D721Med (cell line): ENCODE results near the gene JARID2.

Experiments
- DNase-seq: peaks from one replicate; pipeline ENCODE4 v3.0.0; 2011; ENCODE audit warnings: low spot score; ENCODE audit not compliant: insufficient read length
- FAIRE-seq: peaks from 2 replicates; lab custom pipeline; 2011; peaks lifted over from hg19 to GRCh38; lab: Jason Lieb, UNC
- CTCF ChIP-seq: IDR thresholded peaks from 2 replicates; pipeline ENCODE4 v1.5.1; 2012; ENCODE audit warnings: mild to moderate bottlenecking, control low read depth; ENCODE audit not compliant: insufficient read depth; ENCODE audit errors: missing control alignments

JARID2 gene

DNA sequence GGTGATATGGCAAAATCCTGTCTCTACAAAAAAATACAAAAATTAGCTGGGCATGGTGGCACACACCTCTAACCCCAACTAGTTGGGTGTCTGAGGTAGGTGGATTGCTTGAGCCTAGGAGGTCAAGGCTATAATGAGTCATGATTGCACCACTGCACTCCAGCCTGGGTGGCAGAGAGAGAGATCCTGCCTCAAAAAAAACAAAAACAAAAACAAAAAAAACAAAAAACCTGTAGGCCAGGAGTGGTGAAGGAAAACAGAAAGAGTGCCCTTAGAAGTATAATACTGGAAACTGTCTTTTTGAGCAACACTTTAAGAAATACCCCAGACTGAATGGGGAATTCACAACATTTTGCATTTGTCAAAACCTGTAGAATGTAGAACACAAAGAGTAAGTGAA, 85.3 kb downstream of the JARID2 start:
- no peak for DNase-seq

GRCh38 chr6:15331629-15332251, 85.9 kb downstream of the JARID2 start:
- TF ChIP-seq CTCF = no peak
- no peak for FAIRE-seq
- no peak for DNase-seq

More for the DNA sequence above, 85.3 kb downstream of the JARID2 start:
- no peak for TF ChIP-seq CTCF
- FAIRE-seq = no peak

- no peak for TF ChIP-seq CTCF
- no peak for DNase-seq
- FAIRE-seq = no peak
Measured at GRCh38 chr6:15332446-15332845, 86.6 kb downstream of the JARID2 start.

GRCh38 chr6:15335385-15335784, 89.5 kb downstream of the JARID2 start:
- TF ChIP-seq CTCF = no peak
- DNase-seq (no peak), FAIRE-seq (no peak)

GRCh38 chr6:15335916-15336315, 90.0 kb downstream of the JARID2 start:
- TF ChIP-seq CTCF = no peak
- no peak for DNase-seq

GRCh38 chr6:15336900-15337560, 91.2 kb downstream of the JARID2 start:
- DNase-seq (no peak), FAIRE-seq (no peak)
- no peak for TF ChIP-seq CTCF

More at GRCh38 chr6:15335916-15336315, 90.0 kb downstream of the JARID2 start:
- FAIRE-seq = no peak

DNA sequence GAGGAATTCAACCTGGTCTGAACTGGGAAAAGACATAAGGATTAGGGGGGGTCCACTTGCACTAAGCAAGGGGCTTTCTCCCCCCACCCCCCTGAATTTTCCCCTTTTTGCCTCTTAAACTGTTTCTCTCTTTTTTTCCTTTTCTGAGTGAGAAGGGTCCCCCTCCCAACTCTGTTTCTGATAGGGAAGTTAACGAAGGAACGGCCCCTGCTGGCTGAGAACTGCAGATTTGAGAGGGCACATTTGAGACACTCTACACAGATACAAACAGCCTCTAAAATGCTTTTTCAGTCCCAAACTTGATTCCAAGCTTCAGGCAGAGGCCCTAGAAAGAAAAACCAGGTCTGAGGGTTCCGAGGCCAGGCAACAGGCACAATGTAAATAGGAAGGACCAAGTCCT, 91.7 kb downstream of the JARID2 start:
- no peak for DNase-seq
- no peak for TF ChIP-seq CTCF
- no peak for FAIRE-seq
